HepG2 (cell line): Measurements from ENCODE around the gene TRAPPC5. TPM values are rescaled to one million over a fixed set of nuclear protein-coding genes. Genes with fewer than 3 reads are reported as not detected.

ENCODE experiments used
- FOXA1 ChIP-seq, 2 experiments: fragments of 450-650 bp in 1 of 2; sonication (generic) in 1 of 2; formaldehyde crosslinking in 1 of 2; IDR thresholded peaks; 2 replicates each; pipeline versions ENCODE4 v1.4.0 to v1.6.1; 2016 to 2020; ENCODE audit warnings: missing genetic modification reagents in 1 of 2
- NCOA2 ChIP-seq: sonication (generic); formaldehyde crosslinking; IDR thresholded peaks from 2 replicates; pipeline ENCODE4 v1.8.0; 2022; ENCODE audit warnings: inconsistent platforms
- PHF20 ChIP-seq: sonication (generic); formaldehyde crosslinking; IDR thresholded peaks from 2 replicates; pipeline ENCODE4 v1.5.0; 2020; ENCODE audit warnings: mild to moderate bottlenecking, missing genetic modification reagents
- SYNCRIP ChIP-seq: fragments of 200-400 bp; formaldehyde crosslinking; IDR thresholded peaks from 2 replicates; pipeline ENCODE4 v1.6.1; 2018; ENCODE audit warnings: mild to moderate bottlenecking, low read depth, low read length; ENCODE audit not compliant: insufficient read depth
- ZNF33B ChIP-seq: sonication (generic); formaldehyde crosslinking; IDR thresholded peaks from 2 replicates; pipeline ENCODE4 v1.5.1; 2020; ENCODE audit warnings: mild to moderate bottlenecking, missing genetic modification reagents
- ZNF652 ChIP-seq: IDR thresholded peaks from 2 replicates; pipeline ENCODE4 v1.6.1; 2016; ENCODE audit warnings: low read depth, borderline replicate concordance
- polyA plus RNA-seq, 8 experiments: library from polyadenylated mRNA; depleted of rRNA in 3 of 8; stranded (reverse) in 7 of 8; unstranded in 1 of 8; fragments of >200 nt; fragmentation: Illumina TruSeq in 4 of 8; extraction: Trizol in 4 of 8; gene quantifications; 2 replicates each; pipeline versions ENCODE4 v1.2.1 to v1.2.3, GENCODE V29; 2011 to 2016; ENCODE audit warnings: low read depth in 4 of 8, missing spikeins in 1 of 8, mixed read lengths in 1 of 8; ENCODE audit not compliant: insufficient read depth in 1 of 8
- total RNA-seq, 5 experiments: library from RNA; depleted of rRNA; stranded (reverse); fragments of >200 nt; fragmentation: Illumina TruSeq; extraction: Trizol; gene quantifications; 2 replicates each; pipeline ENCODE4 v1.2.3, GENCODE V29; 2016; ENCODE audit warnings: low read depth in 1 of 5
- TF ChIP-seq, protein P1 (sequence below): sonication (generic); formaldehyde crosslinking; IDR thresholded peaks from 2 replicates; pipeline ENCODE4 v1.5.1; 2020; ENCODE audit warnings: mild to moderate bottlenecking, missing genetic modification reagents, borderline replicate concordance
- TF ChIP-seq, protein P2 (sequence below): sonication (generic); formaldehyde crosslinking; IDR thresholded peaks from 2 replicates; pipeline ENCODE4 v1.8.0; 2022; ENCODE audit warnings: mild to moderate bottlenecking, missing genetic modification reagents, moderate library complexity
- TF ChIP-seq, protein P3 (sequence below): sonication (generic); formaldehyde crosslinking; IDR thresholded peaks from 2 replicates; pipeline ENCODE4 v1.4.0; 2020; ENCODE audit warnings: low read depth, mild to moderate bottlenecking, missing genetic modification reagents
- TF ChIP-seq, protein P4 (sequence below): IDR thresholded peaks from 2 replicates; pipeline ENCODE4 v1.6.1; 2016; ENCODE audit warnings: missing biosample characterization, missing genetic modification reagents, low read depth
- TF ChIP-seq, protein P5 (sequence below), 2 experiments: sonication (generic) in 1 of 2; formaldehyde crosslinking in 1 of 2; IDR thresholded peaks; 2 replicates each; pipeline versions ENCODE4 v1.4.0 to v1.6.1; 2018 to 2020; ENCODE audit warnings: missing genetic modification reagents in 2 of 2, borderline replicate concordance in 1 of 2, low read depth in 1 of 2, mild to moderate bottlenecking in 1 of 2, missing biosample characterization in 1 of 2
- TF ChIP-seq, protein P6 (sequence below): sonication (generic); formaldehyde crosslinking; IDR thresholded peaks from 2 replicates; pipeline ENCODE4 v1.9.0; 2021; ENCODE audit warnings: missing genetic modification reagents, borderline replicate concordance
- TF ChIP-seq, protein P7 (sequence below): sonication (generic); formaldehyde crosslinking; IDR thresholded peaks from 2 replicates; pipeline ENCODE4 v1.4.0; 2020; ENCODE audit warnings: missing genetic modification reagents

The TRAPPC5 gene
- total and polyA plus RNA-seq, 2 of the 13 experiments (the other 11 are each of a cell fraction or from before 2014, with no cell fraction given), result 38.5 to 78.7 TPM

DNA sequence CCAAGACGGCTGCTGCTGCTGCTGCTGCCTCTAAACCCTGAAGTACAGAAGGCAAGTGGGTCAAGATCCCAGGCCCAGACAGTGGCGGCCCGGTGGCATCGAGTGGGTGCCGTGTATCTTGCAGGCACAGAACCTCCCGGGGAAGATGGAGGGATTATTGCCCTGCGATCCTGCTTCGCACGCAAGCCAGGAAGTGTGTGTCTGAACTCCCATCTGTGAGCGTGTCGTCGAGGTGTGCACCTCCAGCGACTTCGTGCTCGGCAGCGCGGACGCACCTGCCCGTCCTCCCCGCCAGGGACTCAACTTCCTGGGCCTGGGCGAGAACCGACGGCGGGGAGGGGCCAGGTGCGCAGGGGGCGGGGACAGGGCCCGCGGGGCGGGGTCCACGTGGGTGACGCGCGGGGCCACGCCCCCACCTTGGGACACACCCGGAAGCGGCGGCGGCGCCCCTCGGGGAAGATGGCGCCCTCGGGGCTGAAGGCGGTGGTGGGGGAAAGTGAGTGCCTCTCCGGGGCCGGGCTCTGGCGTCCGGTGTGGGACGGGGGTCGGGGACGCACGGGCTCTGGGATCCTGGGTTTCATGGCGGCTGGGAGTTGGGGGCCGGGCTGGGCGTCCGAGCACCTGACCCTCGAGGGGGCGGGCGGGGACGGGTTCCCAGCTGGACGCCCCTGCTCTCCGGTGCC lies 43.8 kb upstream of the TRAPPC5 start, which contains the start of gene STXBP2 (continued):
- TF ChIP-seq, protein P1, sequence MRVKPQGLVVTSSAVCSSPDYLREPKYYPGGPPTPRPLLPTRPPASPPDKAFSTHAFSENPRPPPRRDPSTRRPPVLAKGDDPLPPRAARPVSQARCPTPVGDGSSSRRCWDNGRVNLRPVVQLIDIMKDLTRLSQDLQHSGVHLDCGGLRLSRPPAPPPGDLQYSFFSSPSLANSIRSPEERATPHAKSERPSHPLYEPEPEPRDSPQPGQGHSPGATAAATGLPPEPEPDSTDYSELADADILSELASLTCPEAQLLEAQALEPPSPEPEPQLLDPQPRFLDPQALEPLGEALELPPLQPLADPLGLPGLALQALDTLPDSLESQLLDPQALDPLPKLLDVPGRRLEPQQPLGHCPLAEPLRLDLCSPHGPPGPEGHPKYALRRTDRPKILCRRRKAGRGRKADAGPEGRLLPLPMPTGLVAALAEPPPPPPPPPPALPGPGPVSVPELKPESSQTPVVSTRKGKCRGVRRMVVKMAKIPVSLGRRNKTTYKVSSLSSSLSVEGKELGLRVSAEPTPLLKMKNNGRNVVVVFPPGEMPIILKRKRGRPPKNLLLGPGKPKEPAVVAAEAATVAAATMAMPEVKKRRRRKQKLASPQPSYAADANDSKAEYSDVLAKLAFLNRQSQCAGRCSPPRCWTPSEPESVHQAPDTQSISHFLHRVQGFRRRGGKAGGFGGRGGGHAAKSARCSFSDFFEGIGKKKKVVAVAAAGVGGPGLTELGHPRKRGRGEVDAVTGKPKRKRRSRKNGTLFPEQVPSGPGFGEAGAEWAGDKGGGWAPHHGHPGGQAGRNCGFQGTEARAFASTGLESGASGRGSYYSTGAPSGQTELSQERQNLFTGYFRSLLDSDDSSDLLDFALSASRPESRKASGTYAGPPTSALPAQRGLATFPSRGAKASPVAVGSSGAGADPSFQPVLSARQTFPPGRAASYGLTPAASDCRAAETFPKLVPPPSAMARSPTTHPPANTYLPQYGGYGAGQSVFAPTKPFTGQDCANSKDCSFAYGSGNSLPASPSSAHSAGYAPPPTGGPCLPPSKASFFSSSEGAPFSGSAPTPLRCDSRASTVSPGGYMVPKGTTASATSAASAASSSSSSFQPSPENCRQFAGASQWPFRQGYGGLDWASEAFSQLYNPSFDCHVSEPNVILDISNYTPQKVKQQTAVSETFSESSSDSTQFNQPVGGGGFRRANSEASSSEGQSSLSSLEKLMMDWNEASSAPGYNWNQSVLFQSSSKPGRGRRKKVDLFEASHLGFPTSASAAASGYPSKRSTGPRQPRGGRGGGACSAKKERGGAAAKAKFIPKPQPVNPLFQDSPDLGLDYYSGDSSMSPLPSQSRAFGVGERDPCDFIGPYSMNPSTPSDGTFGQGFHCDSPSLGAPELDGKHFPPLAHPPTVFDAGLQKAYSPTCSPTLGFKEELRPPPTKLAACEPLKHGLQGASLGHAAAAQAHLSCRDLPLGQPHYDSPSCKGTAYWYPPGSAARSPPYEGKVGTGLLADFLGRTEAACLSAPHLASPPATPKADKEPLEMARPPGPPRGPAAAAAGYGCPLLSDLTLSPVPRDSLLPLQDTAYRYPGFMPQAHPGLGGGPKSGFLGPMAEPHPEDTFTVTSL (CRISPR knock-in tag), result no peak
- TF ChIP-seq, protein P2, sequence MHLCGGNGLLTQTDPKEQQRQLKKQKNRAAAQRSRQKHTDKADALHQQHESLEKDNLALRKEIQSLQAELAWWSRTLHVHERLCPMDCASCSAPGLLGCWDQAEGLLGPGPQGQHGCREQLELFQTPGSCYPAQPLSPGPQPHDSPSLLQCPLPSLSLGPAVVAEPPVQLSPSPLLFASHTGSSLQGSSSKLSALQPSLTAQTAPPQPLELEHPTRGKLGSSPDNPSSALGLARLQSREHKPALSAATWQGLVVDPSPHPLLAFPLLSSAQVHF (CRISPR knock-in tag), result peak; percentile 61; the same call in 1 of the 2 replicates
- TF ChIP-seq ZNF33B (CRISPR knock-in tag) (no peak), SYNCRIP (no peak), NCOA2 (CRISPR knock-in tag) (no peak), ZNF652 (no peak), FOXA1 (IDR thresholded peaks at IDR 0.05) (no peak), FOXA1 (CRISPR knock-in tag; IDR thresholded peaks at IDR 0.05) (no peak), PHF20 (no peak; the same call in 1 of the 2 replicates)
- TF ChIP-seq, protein P3, sequence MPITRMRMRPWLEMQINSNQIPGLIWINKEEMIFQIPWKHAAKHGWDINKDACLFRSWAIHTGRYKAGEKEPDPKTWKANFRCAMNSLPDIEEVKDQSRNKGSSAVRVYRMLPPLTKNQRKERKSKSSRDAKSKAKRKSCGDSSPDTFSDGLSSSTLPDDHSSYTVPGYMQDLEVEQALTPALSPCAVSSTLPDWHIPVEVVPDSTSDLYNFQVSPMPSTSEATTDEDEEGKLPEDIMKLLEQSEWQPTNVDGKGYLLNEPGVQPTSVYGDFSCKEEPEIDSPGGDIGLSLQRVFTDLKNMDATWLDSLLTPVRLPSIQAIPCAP (CRISPR knock-in tag), result no peak
- TF ChIP-seq, protein P4, sequence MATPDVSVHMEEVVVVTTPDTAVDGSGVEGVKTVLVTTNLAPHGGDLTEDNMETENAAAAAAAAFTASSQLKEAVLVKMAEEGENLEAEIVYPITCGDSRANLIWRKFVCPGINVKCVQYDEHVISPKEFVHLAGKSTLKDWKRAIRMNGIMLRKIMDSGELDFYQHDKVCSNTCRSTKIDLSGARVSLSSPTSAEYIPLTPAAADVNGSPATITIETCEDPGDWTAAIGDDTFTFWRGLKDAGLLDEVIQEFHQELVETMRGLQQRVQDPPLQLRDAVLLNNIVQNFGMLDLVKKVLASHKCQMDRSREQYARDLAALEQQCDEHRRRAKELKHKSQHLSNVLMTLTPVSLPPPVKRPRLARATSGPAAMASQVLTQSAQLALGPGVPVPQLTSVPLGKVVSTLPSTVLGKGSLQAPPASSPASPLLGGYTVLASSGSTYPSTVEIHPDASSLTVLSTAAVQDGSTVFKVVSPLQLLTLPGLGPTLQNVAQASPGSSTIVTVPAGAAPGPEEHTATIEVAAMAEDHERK (CRISPR knock-in tag), result no peak
- TF ChIP-seq, protein P5, sequence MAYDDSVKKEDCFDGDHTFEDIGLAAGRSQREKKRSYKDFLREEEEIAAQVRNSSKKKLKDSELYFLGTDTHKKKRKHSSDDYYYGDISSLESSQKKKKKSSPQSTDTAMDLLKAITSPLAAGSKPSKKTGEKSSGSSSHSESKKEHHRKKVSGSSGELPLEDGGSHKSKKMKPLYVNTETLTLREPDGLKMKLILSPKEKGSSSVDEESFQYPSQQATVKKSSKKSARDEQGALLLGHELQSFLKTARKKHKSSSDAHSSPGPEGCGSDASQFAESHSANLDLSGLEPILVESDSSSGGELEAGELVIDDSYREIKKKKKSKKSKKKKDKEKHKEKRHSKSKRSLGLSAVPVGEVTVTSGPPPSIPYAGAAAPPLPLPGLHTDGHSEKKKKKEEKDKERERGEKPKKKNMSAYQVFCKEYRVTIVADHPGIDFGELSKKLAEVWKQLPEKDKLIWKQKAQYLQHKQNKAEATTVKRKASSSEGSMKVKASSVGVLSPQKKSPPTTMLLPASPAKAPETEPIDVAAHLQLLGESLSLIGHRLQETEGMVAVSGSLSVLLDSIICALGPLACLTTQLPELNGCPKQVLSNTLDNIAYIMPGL (CRISPR knock-in tag; IDR thresholded peaks at IDR 0.05; ENCODE audit: borderline replicate concordance in 1 of 2, low read depth in 1 of 2), result peak; percentile 53 to 68; a peak in 3 of 4 replicates
- TF ChIP-seq, protein P6, sequence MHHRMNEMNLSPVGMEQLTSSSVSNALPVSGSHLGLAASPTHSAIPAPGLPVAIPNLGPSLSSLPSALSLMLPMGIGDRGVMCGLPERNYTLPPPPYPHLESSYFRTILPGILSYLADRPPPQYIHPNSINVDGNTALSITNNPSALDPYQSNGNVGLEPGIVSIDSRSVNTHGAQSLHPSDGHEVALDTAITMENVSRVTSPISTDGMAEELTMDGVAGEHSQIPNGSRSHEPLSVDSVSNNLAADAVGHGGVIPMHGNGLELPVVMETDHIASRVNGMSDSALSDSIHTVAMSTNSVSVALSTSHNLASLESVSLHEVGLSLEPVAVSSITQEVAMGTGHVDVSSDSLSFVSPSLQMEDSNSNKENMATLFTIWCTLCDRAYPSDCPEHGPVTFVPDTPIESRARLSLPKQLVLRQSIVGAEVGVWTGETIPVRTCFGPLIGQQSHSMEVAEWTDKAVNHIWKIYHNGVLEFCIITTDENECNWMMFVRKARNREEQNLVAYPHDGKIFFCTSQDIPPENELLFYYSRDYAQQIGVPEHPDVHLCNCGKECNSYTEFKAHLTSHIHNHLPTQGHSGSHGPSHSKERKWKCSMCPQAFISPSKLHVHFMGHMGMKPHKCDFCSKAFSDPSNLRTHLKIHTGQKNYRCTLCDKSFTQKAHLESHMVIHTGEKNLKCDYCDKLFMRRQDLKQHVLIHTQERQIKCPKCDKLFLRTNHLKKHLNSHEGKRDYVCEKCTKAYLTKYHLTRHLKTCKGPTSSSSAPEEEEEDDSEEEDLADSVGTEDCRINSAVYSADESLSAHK (CRISPR knock-in tag), result no peak
- TF ChIP-seq, protein P7, sequence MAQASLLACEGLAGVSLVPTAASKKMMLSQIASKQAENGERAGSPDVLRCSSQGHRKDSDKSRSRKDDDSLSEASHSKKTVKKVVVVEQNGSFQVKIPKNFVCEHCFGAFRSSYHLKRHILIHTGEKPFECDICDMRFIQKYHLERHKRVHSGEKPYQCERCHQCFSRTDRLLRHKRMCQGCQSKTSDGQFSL (CRISPR knock-in tag), result peak; percentile 35; the same call in 1 of the 2 replicates
